ENCODE results near the gene MTARC2. TPM values are rescaled to one million over a fixed set of nuclear protein-coding genes. Genes with fewer than 3 reads are reported as not detected.

Gene MTARC2
- total RNA-seq, result 10 to 100 TPM in 4 of 5 donors, 1 to 10 TPM in 1; 9.9 to 83.4 (median 51.3) TPM
- 10 to 100 TPM in 2 of 3 donors, 1 to 10 TPM in 1; 7.3 to 18.3 (median 11.3) TPM for polyA plus RNA-seq
- long read RNA-seq, donor 1, partial matches to known transcripts, result 0 of 1 reads
- long read RNA-seq, donor 1, other reads (novel, unspliced or antisense), result 0 of 1 reads
- long read RNA-seq, donor 2, partial matches to known transcripts, result 0 of 3 reads
- long read RNA-seq, donor 2, other reads (novel, unspliced or antisense), result 0 of 3 reads
- long read RNA-seq, donor 3, partial matches to known transcripts, result 0 of 1 reads
- long read RNA-seq, donor 3, other reads (novel, unspliced or antisense), result 0 of 1 reads
- long read RNA-seq, donor 4, result 0 reads
- long read RNA-seq, donor 5, partial matches to known transcripts, result 0 of 3 reads
- long read RNA-seq, donor 5, other reads (novel, unspliced or antisense), result 0 of 3 reads
- long read RNA-seq, donor 6, result 0 reads
- long read RNA-seq, donor 7, partial matches to known transcripts, result 0 of 3 reads
- long read RNA-seq, donor 7, other reads (novel, unspliced or antisense), result 0 of 3 reads
- long read RNA-seq, donor 8, partial matches to known transcripts, result 5 of 7 reads
- long read RNA-seq, donor 8, other reads (novel, unspliced or antisense), result 0 of 7 reads
- long read RNA-seq, donor 9, partial matches to known transcripts, result 0 of 2 reads
- long read RNA-seq, donor 9, other reads (novel, unspliced or antisense), result 0 of 2 reads
- long read RNA-seq, donor 10, partial matches to known transcripts, result 0 of 2 reads
- long read RNA-seq, donor 10, other reads (novel, unspliced or antisense), result 0 of 2 reads

DNA sequence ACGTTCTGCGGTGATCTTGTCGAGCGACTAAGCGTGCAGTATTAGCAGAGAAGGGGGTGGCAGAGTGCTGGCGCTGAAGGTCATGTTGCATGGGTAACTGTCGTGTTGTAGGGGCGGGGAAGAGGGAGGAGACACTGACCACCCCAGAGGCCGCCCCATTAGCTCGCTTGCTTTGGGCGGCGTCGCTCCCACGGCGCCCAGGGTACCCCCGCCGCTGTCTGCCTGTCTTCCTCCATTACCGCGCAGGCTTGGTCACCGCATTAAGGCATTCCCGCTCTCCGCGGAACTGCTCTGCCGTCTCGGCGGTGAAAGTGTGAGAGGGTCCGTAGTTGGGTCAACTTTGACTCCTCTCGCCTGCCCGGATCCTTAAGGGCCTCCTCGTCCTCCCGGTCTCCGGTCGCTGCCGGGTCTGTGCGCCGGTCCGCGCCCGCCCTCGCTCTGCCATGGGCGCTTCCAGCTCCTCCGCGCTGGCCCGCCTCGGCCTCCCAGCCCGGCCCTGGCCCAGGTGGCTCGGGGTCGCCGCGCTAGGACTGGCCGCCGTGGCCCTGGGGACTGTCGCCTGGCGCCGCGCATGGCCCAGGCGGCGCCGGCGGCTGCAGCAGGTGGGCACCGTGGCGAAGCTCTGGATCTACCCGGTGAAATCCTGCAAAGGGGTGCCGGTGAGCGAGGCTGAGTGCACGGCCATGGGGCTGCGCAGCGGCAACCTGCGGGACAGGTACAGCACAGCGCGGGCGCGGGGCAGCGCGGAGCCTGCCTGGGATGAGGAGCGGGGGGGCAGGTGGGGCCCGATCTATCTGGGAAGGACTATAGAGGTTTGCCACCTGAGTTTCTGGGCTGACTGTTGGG, at the start of gene MTARC2:
Gene MTARC2, plus strand, starts transcription at position 234 of the 846 bp plus-strand sequence. Its CDS starts 210 bp downstream, at position 444.
- peaks cover 21 to 51% (median 40%) of the 10 kb centered on the region in 4 donors for H3K4me1 ChIP-seq
- DNase-seq, result peak; percentile 80 to 94
- 0 to 2% (median 1%) methylated on average over 44 to 77 of the region's 77 CpGs for WGBS, 5 donors
- TF ChIP-seq POLR2A (IDR thresholded peaks at IDR 0.05) (peak in 2 of 4 donors; percentile 43 to 70), POLR2AphosphoS5 (IDR thresholded peaks at IDR 0.05) (peak; percentile 17 to 92 (median 91)), EP300 (IDR thresholded peaks at IDR 0.05) (no peak)
- H3K4me3 ChIP-seq, result peak within 1 kb of the TSS; percentile 85 to 90 (median 86)
- no peaks in the 10 kb centered on the region for H3K36me3 ChIP-seq
- no peaks in the 10 kb centered on the region for H3K9me3 ChIP-seq
- H3K27me3 ChIP-seq, result peaks cover 0 to 6% (median 0%) of the 10 kb centered on the region in 3 donors
- peak within 1 kb of the TSS; percentile 91 to 94 (median 92) for H3K27ac ChIP-seq
- intact Hi-C loops (cut with DNase I; ENCODE audit: low total_unique reads), result no loop called here

DNA sequence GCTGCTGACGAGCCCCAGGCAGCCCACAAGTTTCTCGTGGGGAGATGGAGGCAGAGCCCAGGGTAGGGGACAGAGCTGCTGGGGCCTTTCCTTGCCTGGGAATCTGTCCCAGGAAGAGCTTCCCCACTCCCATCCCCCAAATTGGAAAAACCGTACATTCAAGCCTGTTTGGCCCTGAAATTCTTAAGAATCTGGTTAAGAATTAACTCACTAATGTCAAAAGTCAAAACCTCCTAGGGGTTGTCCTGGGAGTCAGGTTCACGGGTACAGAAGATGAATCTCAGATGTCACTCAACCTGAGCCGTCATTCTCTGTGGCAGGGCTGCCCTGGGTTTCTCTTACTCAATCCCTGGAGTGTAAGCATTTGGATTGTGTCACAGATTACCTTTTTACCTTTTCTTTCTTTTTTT, 49.5 kb upstream of the MTARC2 start:
- Histone ChIP-seq H3K4me1 (peaks cover 0 to 4% (median 0%) of the 10 kb centered on the region in 4 donors), H3K4me3 (no peak overlapping the region), H3K36me3 (peaks cover 11 to 22% (median 18%) of the 10 kb centered on the region in 4 donors), H3K27ac (no peak overlapping the region), H3K27me3 (no peaks in the 10 kb centered on the region), H3K9me3 (no peaks in the 10 kb centered on the region)
- intact Hi-C loops (cut with DNase I; ENCODE audit: low total_unique reads), result no loop called here
- WGBS, 5 donors, result 68 to 85% (median 80%) methylated on average over 5 of the region's 5 CpGs
- TF ChIP-seq POLR2AphosphoS5 (IDR thresholded peaks at IDR 0.05) (no peak), EP300 (IDR thresholded peaks at IDR 0.05) (no peak), POLR2A (IDR thresholded peaks at IDR 0.05) (no peak)
- TF ChIP-seq, protein P1, sequence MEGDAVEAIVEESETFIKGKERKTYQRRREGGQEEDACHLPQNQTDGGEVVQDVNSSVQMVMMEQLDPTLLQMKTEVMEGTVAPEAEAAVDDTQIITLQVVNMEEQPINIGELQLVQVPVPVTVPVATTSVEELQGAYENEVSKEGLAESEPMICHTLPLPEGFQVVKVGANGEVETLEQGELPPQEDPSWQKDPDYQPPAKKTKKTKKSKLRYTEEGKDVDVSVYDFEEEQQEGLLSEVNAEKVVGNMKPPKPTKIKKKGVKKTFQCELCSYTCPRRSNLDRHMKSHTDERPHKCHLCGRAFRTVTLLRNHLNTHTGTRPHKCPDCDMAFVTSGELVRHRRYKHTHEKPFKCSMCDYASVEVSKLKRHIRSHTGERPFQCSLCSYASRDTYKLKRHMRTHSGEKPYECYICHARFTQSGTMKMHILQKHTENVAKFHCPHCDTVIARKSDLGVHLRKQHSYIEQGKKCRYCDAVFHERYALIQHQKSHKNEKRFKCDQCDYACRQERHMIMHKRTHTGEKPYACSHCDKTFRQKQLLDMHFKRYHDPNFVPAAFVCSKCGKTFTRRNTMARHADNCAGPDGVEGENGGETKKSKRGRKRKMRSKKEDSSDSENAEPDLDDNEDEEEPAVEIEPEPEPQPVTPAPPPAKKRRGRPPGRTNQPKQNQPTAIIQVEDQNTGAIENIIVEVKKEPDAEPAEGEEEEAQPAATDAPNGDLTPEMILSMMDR (IDR thresholded peaks at IDR 0.05), result no peak
- no peak for DNase-seq

DNA sequence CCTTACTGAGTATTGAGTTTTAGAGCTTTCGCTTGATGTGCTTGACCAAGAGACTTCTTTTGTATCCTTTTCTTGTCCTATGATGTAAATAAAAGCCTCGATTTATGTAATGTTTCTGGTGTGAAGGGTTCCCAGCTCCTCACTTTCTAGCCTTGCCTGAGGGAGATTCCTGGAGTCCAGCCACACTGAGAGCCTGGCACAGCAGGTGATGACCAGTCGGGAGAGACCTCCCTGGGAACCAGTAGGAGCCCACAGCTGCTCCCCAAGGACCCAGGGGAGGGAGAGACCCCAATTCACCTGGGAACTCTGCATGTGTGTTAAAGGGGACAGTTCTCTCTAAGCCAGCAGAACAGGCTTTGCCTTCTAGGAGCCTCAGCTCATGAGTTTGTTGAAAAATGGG, 49.1 kb upstream of the MTARC2 start:
- no peak overlapping the region for H3K27ac ChIP-seq
- TF ChIP-seq POLR2A (IDR thresholded peaks at IDR 0.05) (no peak), EP300 (IDR thresholded peaks at IDR 0.05) (no peak), POLR2AphosphoS5 (IDR thresholded peaks at IDR 0.05) (no peak)
- TF ChIP-seq, protein P1 (IDR thresholded peaks at IDR 0.05), result no peak
- H3K9me3 ChIP-seq, result no peaks in the 10 kb centered on the region
- H3K36me3 ChIP-seq, result peaks cover 11 to 22% (median 18%) of the 10 kb centered on the region in 4 donors
- intact Hi-C loops (cut with DNase I; ENCODE audit: low total_unique reads), result no loop called here
- no peak for DNase-seq
- no peak overlapping the region for H3K4me3 ChIP-seq
- WGBS, 5 donors, result 79 to 87% (median 84%) methylated on average over 3 of the region's 3 CpGs
- H3K4me1 ChIP-seq, result peaks cover 0 to 4% (median 0%) of the 10 kb centered on the region in 4 donors
- H3K27me3 ChIP-seq, result no peaks in the 10 kb centered on the region

DNA sequence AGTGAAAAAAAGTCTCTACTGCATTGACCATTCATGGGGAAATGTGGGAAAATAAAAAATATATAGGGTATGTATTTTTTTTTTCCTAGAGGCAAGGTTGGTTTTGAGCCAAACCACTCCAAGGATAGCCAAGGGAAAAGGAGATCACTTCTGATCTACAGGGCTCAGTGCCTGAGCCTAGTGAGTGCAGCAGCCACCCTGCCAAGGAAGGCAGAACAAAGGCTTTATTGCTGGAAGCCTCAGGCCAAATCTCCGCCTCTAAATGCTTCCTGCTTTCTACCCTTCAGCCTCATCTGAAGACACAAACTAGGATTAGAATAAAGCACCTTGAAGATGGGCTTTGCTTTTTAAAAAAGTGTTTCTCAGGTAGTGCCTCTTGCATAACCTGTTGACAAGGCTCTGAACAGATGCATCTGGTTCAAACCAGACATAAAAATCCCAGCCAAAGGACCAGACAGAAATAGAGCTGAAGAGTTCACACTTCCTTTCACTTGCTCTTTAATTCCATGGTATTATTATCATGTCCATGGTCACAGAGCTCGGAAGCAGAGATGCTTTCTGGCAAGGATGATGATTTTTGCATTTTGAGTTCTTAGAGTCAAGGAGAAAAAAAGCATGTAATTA, 47.5 kb upstream of the MTARC2 start:
- intact Hi-C loops (cut with DNase I; ENCODE audit: low total_unique reads), result no loop called here

More for the DNA sequence above, 47.5 kb upstream of the MTARC2 start:
- no peak overlapping the region for H3K4me3 ChIP-seq
- no peaks in the 10 kb centered on the region for H3K9me3 ChIP-seq
- peaks cover 11 to 22% (median 18%) of the 10 kb centered on the region in 4 donors for H3K36me3 ChIP-seq
- no peaks in the 10 kb centered on the region for H3K27me3 ChIP-seq
- H3K4me1 ChIP-seq, result peaks cover 0 to 9% (median 2%) of the 10 kb centered on the region in 4 donors
- 36 to 49% (median 40%) methylated on average over 2 of the region's 2 CpGs for WGBS, 5 donors
- no peak overlapping the region for H3K27ac ChIP-seq
- TF ChIP-seq EP300 (IDR thresholded peaks at IDR 0.05) (no peak), POLR2AphosphoS5 (IDR thresholded peaks at IDR 0.05) (no peak), POLR2A (IDR thresholded peaks at IDR 0.05) (no peak)
- TF ChIP-seq, protein P1 (IDR thresholded peaks at IDR 0.05), result no peak
- DNase-seq, result peak in 1 of 2 donors; percentile 32

Measured in stomach (tissue), 19 donors.